ENCODE data around the gene BMPER. TPM values are rescaled to one million over a fixed set of nuclear protein-coding genes. Genes with fewer than 3 reads are reported as not detected.

Gene BMPER
- total RNA-seq, 6 donors from 2014 or later: 2.5 to 15.6 (median 9.4) TPM

- H3K4me3 ChIP-seq: no peak overlapping the region
- 58% methylated on average over 4 of the region's 4 CpGs for WGBS, 2 donors
- peaks cover 0 to 6% (median 0%) of the 10 kb centered on the region in 4 donors for H3K4me1 ChIP-seq
- peak overlapping the region in 1 of 4 donors; percentile 12 for H3K27ac ChIP-seq
- ATAC-seq (ENCODE audit: low FRiP score in 2 of 2) (no peak), DNase-seq (no peak)
- H3K36me3 ChIP-seq: no peaks in the 10 kb centered on the region
- H3K9me3 ChIP-seq: no peaks in the 10 kb centered on the region
- no peaks in the 10 kb centered on the region for H3K27me3 ChIP-seq
- TF ChIP-seq POLR2AphosphoS5 (IDR thresholded peaks at IDR 0.05) (no peak), POLR2A (IDR thresholded peaks at IDR 0.05) (no peak), CTCF (IDR thresholded peaks at IDR 0.05) (no peak), EP300 (IDR thresholded peaks at IDR 0.05) (no peak)
Measured at GRCh38 chr7:34026481-34027190, 121.3 kb downstream of the BMPER start.

- Histone ChIP-seq H3K27me3 (no peaks in the 10 kb centered on the region), H3K4me3 (no peak overlapping the region), H3K9me3 (no peaks in the 10 kb centered on the region), H3K27ac (no peak overlapping the region), H3K4me1 (peaks cover 0 to 2% (median under 1%) of the 10 kb centered on the region in 4 donors), H3K36me3 (no peaks in the 10 kb centered on the region)
- 89 to 90% methylated on average over 2 of the region's 2 CpGs for WGBS, 2 donors
- ATAC-seq (ENCODE audit: low FRiP score in 2 of 2) (no peak), DNase-seq (no peak)
- TF ChIP-seq POLR2A (IDR thresholded peaks at IDR 0.05): no peak
- no peak for TF ChIP-seq POLR2AphosphoS5 (IDR thresholded peaks at IDR 0.05)
- no peak for TF ChIP-seq EP300 (IDR thresholded peaks at IDR 0.05)
- no peak for TF ChIP-seq CTCF (IDR thresholded peaks at IDR 0.05)
Measured at GRCh38 chr7:34031156-34031555, 125.8 kb downstream of the BMPER start.

GRCh38 chr7:34034728-34035127 lies 129.4 kb downstream of the BMPER start:
- WGBS, 2 donors: 70 to 88% methylated on average over 1 of the region's 1 CpG
- no peaks in the 10 kb centered on the region for H3K9me3 ChIP-seq
- TF ChIP-seq POLR2A (IDR thresholded peaks at IDR 0.05) (no peak), POLR2AphosphoS5 (IDR thresholded peaks at IDR 0.05) (no peak), EP300 (IDR thresholded peaks at IDR 0.05) (no peak), CTCF (IDR thresholded peaks at IDR 0.05) (no peak)
- no peak overlapping the region for H3K27ac ChIP-seq
- no peaks in the 10 kb centered on the region for H3K27me3 ChIP-seq
- DNase-seq: no peak
- no peak for ATAC-seq (ENCODE audit: low FRiP score in 2 of 2)
- no peak overlapping the region for H3K4me3 ChIP-seq
- H3K36me3 ChIP-seq: no peaks in the 10 kb centered on the region
- peaks cover 0 to 13% (median 10%) of the 10 kb centered on the region in 4 donors for H3K4me1 ChIP-seq

- 47 to 50% methylated on average over 8 of the region's 8 CpGs for WGBS, 2 donors
- Histone ChIP-seq H3K27ac (no peak overlapping the region), H3K9me3 (no peaks in the 10 kb centered on the region), H3K4me3 (no peak overlapping the region), H3K36me3 (no peaks in the 10 kb centered on the region), H3K27me3 (no peaks in the 10 kb centered on the region), H3K4me1 (peaks cover 0 to 13% (median 10%) of the 10 kb centered on the region in 4 donors)
- DNase-seq (peak in 1 of 2 donors; percentile 23), ATAC-seq (ENCODE audit: low FRiP score in 2 of 2) (no peak)
- TF ChIP-seq CTCF (IDR thresholded peaks at IDR 0.05): no peak
- TF ChIP-seq POLR2AphosphoS5 (IDR thresholded peaks at IDR 0.05): no peak
Measured at GRCh38 chr7:34036051-34036920, 130.9 kb downstream of the BMPER start.

All from upper lobe of left lung (tissue), 6 donors.